Astrocyte of the cerebellum (primary cell): ENCODE measurements around the gene BCO1.

ENCODE experiments used
- DNase-seq: peaks from one replicate; pipeline ENCODE4 v3.0.0-alpha.2; 2011; ENCODE audit warnings: low read depth
- H3K4me3 ChIP-seq: 2 replicates; pipeline ENCODE4 v1.5.1; 2011; ENCODE audit warnings: mild to moderate bottlenecking, low read depth, low read length, moderate library complexity
- CTCF ChIP-seq: IDR thresholded peaks from 2 replicates; pipeline ENCODE4 v1.5.1; 2012; ENCODE audit warnings: low read length, low read depth, moderate library complexity, mild to moderate bottlenecking; ENCODE audit errors: missing control alignments
- in situ Hi-C: cut with HindIII; loops from 2 replicates; pipeline ENCODE4 v1.10.0; 2017; ENCODE audit warnings: low sequenced_read_pairs

Gene BCO1

GRCh38 chr16:81259916-81260315, 21.4 kb downstream of the BCO1 start:
- no peak for TF ChIP-seq CTCF
- DNase-seq: no peak
- H3K4me3 ChIP-seq: no peak overlapping the region
- in situ Hi-C loops: no loop called here

GRCh38 chr16:81261049-81261648, 22.7 kb downstream of the BCO1 start:
- peak; percentile 57 for TF ChIP-seq CTCF
- in situ Hi-C loops: no loop called here
- no peak overlapping the region for H3K4me3 ChIP-seq
- DNase-seq: no peak

- no peak for DNase-seq
- no peak overlapping the region for H3K4me3 ChIP-seq
- peak; percentile 11 for TF ChIP-seq CTCF
- in situ Hi-C loops: no loop called here
Observed at GRCh38 chr16:81263470-81264220, 25.2 kb downstream of the BCO1 start.

- TF ChIP-seq CTCF: no peak
- in situ Hi-C loops: no loop called here
- DNase-seq: no peak
Observed at GRCh38 chr16:81264386-81264785, 25.9 kb downstream of the BCO1 start.

GRCh38 chr16:81265052-81265451, 26.6 kb downstream of the BCO1 start:
- in situ Hi-C loops: no loop called here
- DNase-seq: no peak
- H3K4me3 ChIP-seq: no peak overlapping the region
- TF ChIP-seq CTCF: no peak

More at GRCh38 chr16:81264386-81264785, 25.9 kb downstream of the BCO1 start:
- no peak overlapping the region for H3K4me3 ChIP-seq

GRCh38 chr16:81265658-81266451, 27.4 kb downstream of the BCO1 start:
- DNase-seq: no peak
- in situ Hi-C loops: no loop called here
- no peak overlapping the region for H3K4me3 ChIP-seq
- TF ChIP-seq CTCF: no peak
